Right cardiac atrium (tissue), 5 donors: Measurements from ENCODE around the gene CDHR4. TPM values are rescaled to one million over a fixed set of nuclear protein-coding genes. Genes with fewer than 3 reads are reported as not detected.
A peak's percentile ranks its signal among the peaks of the same experiment; 100 is the strongest.

Source experiments
- ATAC-seq, 2 donors: fragments of 200-7000 bp; cut with Tn5 transposase; one replicate each; pipeline versions ENCODE4 v1.8.0 to v1.9.1; 2020; ENCODE audit warnings: moderate library complexity in 2 of 2, mild to moderate bottlenecking in 1 of 2
- DNase-seq, 3 donors: peaks; one replicate each; pipeline ENCODE4 v3.0.0-alpha.2; 2020
- H3K27ac ChIP-seq: one replicate; pipeline ENCODE4 v1.5.1; 2013; ENCODE audit warnings: mild to moderate bottlenecking, low read length, control low read depth, moderate library complexity
- H3K27me3 ChIP-seq: one replicate; pipeline ENCODE4 v1.6.1; 2013; ENCODE audit not compliant: control insufficient read depth, insufficient read depth
- H3K4me1 ChIP-seq: one replicate; pipeline ENCODE4 v1.6.1; 2013; ENCODE audit warnings: low read length; ENCODE audit not compliant: control insufficient read depth, insufficient read depth
- H3K4me3 ChIP-seq: one replicate; pipeline ENCODE4 v1.5.1; 2013; ENCODE audit warnings: low read length, control low read depth
- H3K9me3 ChIP-seq: one replicate; pipeline ENCODE4 v1.6.1; 2013; ENCODE audit warnings: low read length; ENCODE audit not compliant: control insufficient read depth
- WGBS: extraction: QIAGEN DNeasy Blood & Tissue Kit; methylation state at CpG from one replicate; pipeline ENCODE4 v1.1.7; 2013; 5-methylcytosine and 5-hydroxymethylcytosine counted together
- intact Hi-C, 4 donors: fragments of 100-400 bp; cut with DNase I; formaldehyde crosslinking; loops; one replicate each; pipeline versions ENCODE4 v1.11.0 to v1.14.0; 2022 to 2023
- polyA plus RNA-seq: library from polyadenylated mRNA; stranded (reverse); fragments of 200-250 nt; gene quantifications from one replicate; pipeline ENCODE4 v1.2.3, GENCODE V29; 2013
- total RNA-seq, 4 donors: library from RNA; stranded (reverse); fragmentation: NEBNext Ultra II Directional; extraction: Animal tissue kit (Norgen Biotek cat#: 25700); gene quantifications; one replicate each; pipeline ENCODE4 v1.2.1, GENCODE V29; 2021
- donor health status: healthy with polysubstance abuse.
- donor health status: DM: no; HTN: yes; CAD: no.
- donor health status: DM: no; HTN: no; CAD: no.
- donor health status: DM: no; HTN: yes; CAD: no; lungs with severe emphysema.
- donor health status: DM: yes; HTN: yes; CAD: no.

Gene CDHR4
- total and polyA plus RNA-seq, 5 donors, result 0.07 to 0.29 TPM; not detected in 3

- 3% methylated on average over 41 of the region's 41 CpGs for WGBS
- Histone ChIP-seq H3K4me1 (peaks cover 33% of the 10 kb centered on the region), H3K27me3 (no peaks in the 10 kb centered on the region), H3K9me3 (no peaks in the 10 kb centered on the region), H3K4me3 (peak overlapping the region; percentile 49), H3K27ac (peak overlapping the region; percentile 79)
- peak; percentile 1 to 2 for ATAC-seq
- peak in 2 of 3 donors; percentile 65 to 72 for DNase-seq
- intact Hi-C loops, result loop anchor here in 3 of 4 donors (2.0 to 10.0 kb wide), 5 partner anchors 34 to 101 kb away; partner anchors contain the start of gene MST1R (in 2 of the 3)
These were observed 3.9 kb upstream of the CDHR4 start for GRCh38 chr3:49803465-49804140.

GRCh38 chr3:49802719-49803464 is 3.2 kb upstream of the CDHR4 start, which contains the start of gene INKA1:
Gene INKA1, plus strand, starts transcription at chr3:49803261. Its CDS starts 132 bp downstream, at chr3:49803393.
- WGBS, result under 1% methylated on average over 71 of the region's 71 CpGs
- Histone ChIP-seq H3K27ac (peak within 1 kb of the TSS; percentile 79), H3K4me1 (peaks cover 33% of the 10 kb centered on the region), H3K9me3 (no peaks in the 10 kb centered on the region), H3K4me3 (peak within 1 kb of the TSS; percentile 49), H3K27me3 (no peaks in the 10 kb centered on the region)
- DNase-seq, result peak; percentile 91 to 96 (median 95)
- ATAC-seq, result peak; percentile 82 to 84
- intact Hi-C loops, result loop anchor here in 3 of 4 donors (1.0 to 10.0 kb wide), 5 partner anchors 34 to 102 kb away; partner anchors contain the start of gene MST1R (in 2 of the 3)

GRCh38 chr3:49801160-49801559 is 1.5 kb upstream of the CDHR4 start:
- no peak for ATAC-seq
- no peak for DNase-seq
- intact Hi-C loops, result loop anchor here in 3 of 4 donors (2.0 to 10.0 kb wide), 5 partner anchors 36 to 106 kb away; partner anchors contain the start of gene MST1R (in 2 of the 3)
- no peak overlapping the region for H3K4me3 ChIP-seq
- H3K27me3 ChIP-seq, result no peaks in the 10 kb centered on the region
- peaks cover 25% of the 10 kb centered on the region for H3K4me1 ChIP-seq
- no peak overlapping the region for H3K27ac ChIP-seq
- no peaks in the 10 kb centered on the region for H3K9me3 ChIP-seq
- 86% methylated on average over 2 of the region's 2 CpGs for WGBS

GRCh38 chr3:49799105-49799504 is 568 bp downstream of the CDHR4 start:
- intact Hi-C loops, result no loop called here
- no peaks in the 10 kb centered on the region for H3K27me3 ChIP-seq
- peak overlapping the region; percentile 39 for H3K27ac ChIP-seq
- DNase-seq (peak in 1 of 3 donors; percentile 41), ATAC-seq (no peak)
- no peak overlapping the region for H3K4me3 ChIP-seq
- peaks cover 5% of the 10 kb centered on the region for H3K4me1 ChIP-seq
- 88% methylated on average over 1 of the region's 1 CpG for WGBS
- no peaks in the 10 kb centered on the region for H3K9me3 ChIP-seq

GRCh38 chr3:49794926-49795905 is 4.5 kb downstream of the CDHR4 start:
- Histone ChIP-seq H3K27ac (no peak overlapping the region), H3K4me1 (no peaks in the 10 kb centered on the region), H3K27me3 (no peaks in the 10 kb centered on the region), H3K9me3 (no peaks in the 10 kb centered on the region), H3K4me3 (no peak overlapping the region)
- ATAC-seq, result no peak
- WGBS, result 85% methylated on average over 24 of the region's 24 CpGs
- DNase-seq, result no peak
- intact Hi-C loops, result no loop called here

- no peak overlapping the region for H3K4me3 ChIP-seq
- H3K27me3 ChIP-seq, result no peaks in the 10 kb centered on the region
- intact Hi-C loops, result no loop called here
- DNase-seq, result no peak
- WGBS, result 83% methylated on average over 4 of the region's 4 CpGs
- no peak overlapping the region for H3K27ac ChIP-seq
- no peaks in the 10 kb centered on the region for H3K9me3 ChIP-seq
- H3K4me1 ChIP-seq, result no peaks in the 10 kb centered on the region
- ATAC-seq, result no peak
These were observed 5.2 kb downstream of the CDHR4 start for GRCh38 chr3:49794431-49794830.

GRCh38 chr3:49793486-49794085 is 6.1 kb downstream of the CDHR4 start:
- H3K9me3 ChIP-seq, result no peaks in the 10 kb centered on the region
- H3K4me1 ChIP-seq, result no peaks in the 10 kb centered on the region
- H3K4me3 ChIP-seq, result no peak overlapping the region
- DNase-seq (no peak), ATAC-seq (no peak)
- H3K27ac ChIP-seq, result no peak overlapping the region
- 93% methylated on average over 13 of the region's 13 CpGs for WGBS
- no peaks in the 10 kb centered on the region for H3K27me3 ChIP-seq
- intact Hi-C loops, result no loop called here

- H3K27me3 ChIP-seq, result no peaks in the 10 kb centered on the region
- DNase-seq, result no peak
- no peaks in the 10 kb centered on the region for H3K4me1 ChIP-seq
- intact Hi-C loops, result no loop called here
- ATAC-seq, result no peak
- H3K9me3 ChIP-seq, result no peaks in the 10 kb centered on the region
- H3K4me3 ChIP-seq, result no peak overlapping the region
- H3K27ac ChIP-seq, result no peak overlapping the region
- WGBS, result 93% methylated on average over 10 of the region's 10 CpGs
These were observed 7.1 kb downstream of the CDHR4 start for GRCh38 chr3:49792371-49793150.

- DNase-seq (no peak), ATAC-seq (no peak)
- H3K4me1 ChIP-seq, result peaks cover 5% of the 10 kb centered on the region
- WGBS, result 90% methylated on average over 4 of the region's 4 CpGs
- intact Hi-C loops, result no loop called here
- H3K9me3 ChIP-seq, result no peaks in the 10 kb centered on the region
- no peaks in the 10 kb centered on the region for H3K27me3 ChIP-seq
- H3K4me3 ChIP-seq, result no peak overlapping the region
- H3K27ac ChIP-seq, result no peak overlapping the region
These were observed 8.1 kb downstream of the CDHR4 start for GRCh38 chr3:49791571-49791970.
